Hepatocyte (in vitro differentiated cells): Measurements from ENCODE around the gene LPP. TPM values are rescaled to one million over a fixed set of nuclear protein-coding genes. Genes with fewer than 3 reads are reported as not detected.
"Not testable (repeated sequence)": the region's sequence is repeated elsewhere in the genome, so short reads cannot be mapped to it uniquely, and the experiment has no call there.

Source experiments
- DNase-seq: peaks from one replicate; pipeline ENCODE4 v3.0.0-alpha.2; 2016; ENCODE audit warnings: low spot score
- H2AFZ ChIP-seq: fragments of 200-600 bp; sonication (generic); 2 replicates; pipeline ENCODE4 v1.6.0; 2016; ENCODE audit warnings: antibody characterized with exemption, mild to moderate bottlenecking
- H3K27ac ChIP-seq: fragments of 200-600 bp; sonication (generic); 2 replicates; pipeline ENCODE4 v1.5.1; 2016; ENCODE audit warnings: mild to moderate bottlenecking
- H3K27me3 ChIP-seq: fragments of 200-600 bp; sonication (generic); 2 replicates; pipeline ENCODE4 v1.6.1; 2016
- H3K36me3 ChIP-seq: fragments of 200-600 bp; sonication (generic); replicated peaks from 2 replicates; pipeline ENCODE4 v1.5.1; 2016; ENCODE audit warnings: low read depth; ENCODE audit not compliant: insufficient read depth
- H3K4me1 ChIP-seq: fragments of 200-600 bp; sonication (generic); 2 replicates; pipeline ENCODE4 v1.5.1; 2016; ENCODE audit warnings: mild to moderate bottlenecking, moderate library complexity; ENCODE audit not compliant: insufficient read depth
- H3K4me2 ChIP-seq: fragments of 200-600 bp; sonication (generic); 2 replicates; pipeline ENCODE4 v1.6.0; 2016
- H3K4me3 ChIP-seq: fragments of 200-600 bp; sonication (generic); 2 replicates; pipeline ENCODE4 v1.5.1; 2016; ENCODE audit warnings: mild to moderate bottlenecking
- H3K79me2 ChIP-seq: fragments of 200-600 bp; sonication (generic); 2 replicates; pipeline ENCODE4 v1.6.0; 2017; ENCODE audit warnings: mild to moderate bottlenecking
- H3K9me2 ChIP-seq: fragments of 200-600 bp; sonication (generic); replicated peaks from 2 replicates; pipeline ENCODE4 v1.6.0; 2017; ENCODE audit warnings: mild to moderate bottlenecking; ENCODE audit not compliant: insufficient read depth
- H3K9me3 ChIP-seq: fragments of 200-600 bp; sonication (generic); 2 replicates; pipeline ENCODE4 v1.5.1; 2016; ENCODE audit warnings: low read depth, mild to moderate bottlenecking
- H4K20me1 ChIP-seq: fragments of 200-600 bp; sonication (generic); 2 replicates; pipeline ENCODE4 v1.6.0; 2016; ENCODE audit warnings: mild to moderate bottlenecking; ENCODE audit not compliant: insufficient read depth, poor library complexity, severe bottlenecking
- EZH2 ChIP-seq: fragments of 200-600 bp; sonication (generic); IDR thresholded peaks from 2 replicates; pipeline ENCODE4 v1.6.1; 2016; ENCODE audit warnings: antibody characterized with exemption, mild to moderate bottlenecking, borderline replicate concordance
- EZH2phosphoT487 ChIP-seq: fragments of 200-600 bp; sonication (generic); IDR thresholded peaks from one replicate; pipeline ENCODE4 v1.6.1; 2018; ENCODE audit warnings: antibody characterized with exemption, mild to moderate bottlenecking, low read depth, moderate library complexity; ENCODE audit not compliant: unreplicated experiment, severe bottlenecking
- WGBS: methylation state at CpG from one replicate; pipeline ENCODE4 v1.1.6; 2016; ENCODE audit warnings: low lambda C conversion rate; ENCODE audit errors: missing lambda C conversion rate; 5-methylcytosine and 5-hydroxymethylcytosine counted together
- polyA plus RNA-seq: library from polyadenylated mRNA; unstranded; fragments of >200 nt; fragmentation: Nextera tagmentation; extraction: Ambion mirVana; gene quantifications from 2 replicates; pipeline ENCODE4 v1.2.1, GENCODE V29; 2016
- total RNA-seq: library from RNA; depleted of rRNA; stranded (reverse); fragments of >200 nt; gene quantifications from 2 replicates; pipeline ENCODE4 v1.2.3, GENCODE V29; 2014
- TF ChIP-seq, protein P1 (sequence below): fragments of 200-600 bp; sonication (generic); IDR thresholded peaks from 2 replicates; pipeline ENCODE4 v1.5.1; 2016; ENCODE audit warnings: antibody characterized with exemption, mild to moderate bottlenecking; ENCODE audit not compliant: poor library complexity

The LPP gene
- total and polyA plus RNA-seq, 2 experiments from 2014 or later: 53.2 to 73.8 TPM

DNA sequence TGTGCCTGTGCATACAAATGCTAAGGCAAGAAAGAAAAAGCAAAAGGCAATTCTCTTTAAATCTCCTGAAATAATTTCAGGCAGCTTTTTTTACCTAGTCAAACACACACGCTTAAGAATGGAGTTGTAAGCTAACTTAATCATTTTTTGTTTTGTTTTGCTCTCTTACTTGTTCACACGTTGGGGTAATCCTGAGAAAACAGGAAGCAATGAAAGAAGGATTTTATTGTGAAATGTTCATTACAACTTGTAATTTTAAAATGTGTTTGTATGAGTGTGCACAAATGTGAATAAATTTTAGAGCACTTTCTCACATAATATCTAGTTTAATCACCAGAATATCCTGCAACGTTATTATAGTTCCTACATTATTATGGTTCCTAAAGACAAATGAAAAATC is 263.8 kb downstream of the LPP start:
- Histone ChIP-seq H3K27me3 (no peaks in the 10 kb centered on the region), H2AFZ (no peak overlapping the region), H3K4me3 (no peak overlapping the region), H3K9me3 (no peaks in the 10 kb centered on the region), H4K20me1 (no peaks in the 10 kb centered on the region), H3K79me2 (peaks cover 27% of the 10 kb centered on the region), H3K4me1 (peaks cover 5% of the 10 kb centered on the region), H3K36me3 (no peaks in the 10 kb centered on the region), H3K9me2 (no peaks in the 10 kb centered on the region), H3K27ac (no peak overlapping the region), H3K4me2 (no peak overlapping the region)
- no peak for DNase-seq
- no peak for TF ChIP-seq EZH2
- TF ChIP-seq, protein P1, sequence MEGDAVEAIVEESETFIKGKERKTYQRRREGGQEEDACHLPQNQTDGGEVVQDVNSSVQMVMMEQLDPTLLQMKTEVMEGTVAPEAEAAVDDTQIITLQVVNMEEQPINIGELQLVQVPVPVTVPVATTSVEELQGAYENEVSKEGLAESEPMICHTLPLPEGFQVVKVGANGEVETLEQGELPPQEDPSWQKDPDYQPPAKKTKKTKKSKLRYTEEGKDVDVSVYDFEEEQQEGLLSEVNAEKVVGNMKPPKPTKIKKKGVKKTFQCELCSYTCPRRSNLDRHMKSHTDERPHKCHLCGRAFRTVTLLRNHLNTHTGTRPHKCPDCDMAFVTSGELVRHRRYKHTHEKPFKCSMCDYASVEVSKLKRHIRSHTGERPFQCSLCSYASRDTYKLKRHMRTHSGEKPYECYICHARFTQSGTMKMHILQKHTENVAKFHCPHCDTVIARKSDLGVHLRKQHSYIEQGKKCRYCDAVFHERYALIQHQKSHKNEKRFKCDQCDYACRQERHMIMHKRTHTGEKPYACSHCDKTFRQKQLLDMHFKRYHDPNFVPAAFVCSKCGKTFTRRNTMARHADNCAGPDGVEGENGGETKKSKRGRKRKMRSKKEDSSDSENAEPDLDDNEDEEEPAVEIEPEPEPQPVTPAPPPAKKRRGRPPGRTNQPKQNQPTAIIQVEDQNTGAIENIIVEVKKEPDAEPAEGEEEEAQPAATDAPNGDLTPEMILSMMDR: no peak
- TF ChIP-seq EZH2phosphoT487: no peak
- 95% methylated on average over 3 of the region's 3 CpGs for WGBS

DNA sequence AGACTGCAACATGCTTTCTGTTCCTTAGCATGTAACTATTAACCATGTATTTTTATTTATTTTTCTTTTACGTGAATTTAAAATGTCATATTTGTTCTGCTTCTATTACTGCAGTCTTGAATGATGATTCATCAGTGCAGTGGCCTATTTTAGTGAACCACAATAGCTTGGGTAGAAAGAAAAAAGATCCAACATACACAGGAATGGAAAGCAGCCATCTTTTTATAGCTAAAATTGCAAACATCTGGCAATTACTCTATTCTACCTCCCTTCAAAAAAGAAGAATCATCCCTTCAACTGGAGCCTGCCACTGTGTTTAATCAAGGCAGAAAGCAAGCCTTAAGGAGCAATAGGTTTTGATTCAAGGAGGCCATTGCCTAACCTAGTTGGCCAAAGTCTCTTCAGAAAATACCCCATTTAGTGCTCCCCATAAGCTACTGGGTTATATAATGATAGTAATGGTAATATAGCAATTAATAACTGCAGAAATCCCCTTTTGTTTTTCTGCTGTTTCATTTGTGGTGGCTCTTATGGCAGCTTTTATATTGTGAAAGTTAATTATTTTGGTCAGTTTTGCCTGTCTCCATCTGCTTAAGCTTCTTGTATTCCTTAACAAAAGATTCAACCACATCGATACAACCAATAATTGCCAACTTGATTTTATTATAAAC is 267.3 kb downstream of the LPP start:
- no peaks in the 10 kb centered on the region for H3K9me2 ChIP-seq
- no peaks in the 10 kb centered on the region for H3K36me3 ChIP-seq
- peaks cover 48% of the 10 kb centered on the region for H3K79me2 ChIP-seq
- no peak overlapping the region for H2AFZ ChIP-seq
- WGBS: 63% methylated on average over 2 of the region's 2 CpGs
- H3K9me3 ChIP-seq: no peaks in the 10 kb centered on the region
- no peak overlapping the region for H3K4me3 ChIP-seq
- peaks cover 5% of the 10 kb centered on the region for H3K4me1 ChIP-seq
- H3K4me2 ChIP-seq: no peak overlapping the region
- no peaks in the 10 kb centered on the region for H3K27me3 ChIP-seq
- TF ChIP-seq, protein P1: no peak
- TF ChIP-seq EZH2phosphoT487 (no peak), EZH2 (no peak)
- peak overlapping the region; percentile 30 for H3K27ac ChIP-seq
- DNase-seq: no peak
- no peaks in the 10 kb centered on the region for H4K20me1 ChIP-seq

DNA sequence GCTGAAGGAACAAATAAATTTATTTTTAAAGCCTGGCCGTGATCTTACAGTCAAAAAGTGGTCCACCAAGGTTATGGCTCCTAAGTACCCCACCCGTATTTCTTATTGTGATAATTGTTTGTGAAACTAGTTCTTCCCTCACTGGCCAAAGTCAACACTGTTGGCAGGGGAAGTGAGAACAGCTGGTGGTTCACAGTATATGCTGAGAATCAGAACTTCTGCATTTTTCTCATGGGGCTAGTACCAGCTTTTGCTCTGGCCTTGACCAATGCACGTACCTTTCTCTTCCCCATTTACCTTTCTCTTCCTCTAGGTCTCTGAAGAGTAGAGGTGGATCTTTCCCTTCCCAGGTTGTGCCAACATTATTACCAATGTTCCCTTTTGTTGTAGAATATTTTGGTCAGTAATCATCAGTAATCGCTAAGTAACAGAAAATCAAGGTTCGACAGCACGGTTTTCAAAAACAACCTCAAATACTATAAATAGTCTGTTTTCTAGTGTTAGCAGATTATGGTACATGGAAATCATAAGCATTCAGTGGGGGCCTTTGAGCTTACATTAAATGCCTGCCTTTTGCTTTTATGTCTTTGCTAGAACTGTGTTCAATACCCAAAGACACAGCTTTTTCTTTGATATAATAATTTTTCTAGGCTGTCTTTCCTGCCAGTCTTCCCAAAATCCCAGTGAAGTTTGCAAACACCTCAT is 268.0 kb downstream of the LPP start:
- H3K4me2 ChIP-seq: no peak overlapping the region
- no peak overlapping the region for H3K4me3 ChIP-seq
- no peak for DNase-seq
- no peaks in the 10 kb centered on the region for H4K20me1 ChIP-seq
- H2AFZ ChIP-seq: no peak overlapping the region
- H3K79me2 ChIP-seq: peaks cover 54% of the 10 kb centered on the region
- H3K9me3 ChIP-seq: no peaks in the 10 kb centered on the region
- peak overlapping the region; percentile 30 for H3K27ac ChIP-seq
- 92% methylated on average over 6 of the region's 6 CpGs for WGBS
- TF ChIP-seq, protein P1: no peak
- TF ChIP-seq EZH2: no peak
- no peak for TF ChIP-seq EZH2phosphoT487
- H3K27me3 ChIP-seq: no peaks in the 10 kb centered on the region
- H3K9me2 ChIP-seq: no peaks in the 10 kb centered on the region
- H3K36me3 ChIP-seq: no peaks in the 10 kb centered on the region
- H3K4me1 ChIP-seq: peaks cover 5% of the 10 kb centered on the region

DNA sequence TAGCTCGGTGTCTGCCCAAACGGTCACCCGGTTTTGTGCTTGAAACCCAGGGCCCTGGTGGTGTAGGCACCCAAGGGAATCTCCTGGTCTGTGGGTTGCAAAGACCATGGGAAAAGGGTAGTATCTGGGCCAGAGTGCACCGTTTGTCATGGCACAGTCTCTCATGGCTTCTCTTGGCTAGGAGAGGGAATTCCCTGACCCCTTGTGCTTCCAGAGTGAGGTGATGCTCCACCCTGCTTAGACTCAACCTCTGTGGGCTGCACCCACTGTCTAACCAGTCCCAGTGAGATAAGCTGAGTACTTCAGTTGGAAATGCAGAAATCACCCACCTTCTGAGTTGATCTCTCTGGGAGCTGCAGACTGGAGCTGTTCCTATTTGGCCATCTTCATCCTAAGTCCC is 274.0 kb downstream of the LPP start:
- not testable (repeated sequence) for H3K36me3 ChIP-seq, H2AFZ ChIP-seq, H3K9me3 ChIP-seq, H4K20me1 ChIP-seq, H3K4me3 ChIP-seq, DNase-seq, H3K9me2 ChIP-seq, H3K4me2 ChIP-seq, H3K27me3 ChIP-seq, H3K27ac ChIP-seq
- Histone ChIP-seq H3K79me2 (peaks cover 40% of the 10 kb centered on the region), H3K4me1 (peaks cover 13% of the 10 kb centered on the region)
- 98% methylated on average over 4 of the region's 4 CpGs for WGBS
